Adipocyte (in vitro differentiated cells): ENCODE results near the gene TERT.

ENCODE experiments used
- DNase-seq: peaks from one replicate; pipeline ENCODE4 v3.0.0-alpha.2; 2015; ENCODE audit warnings: low read depth
- H3K27me3 ChIP-seq: replicated peaks from 2 replicates; pipeline ENCODE4 v1.7.0; 2013; ENCODE audit warnings: mild to moderate bottlenecking, low read length, moderate library complexity; ENCODE audit not compliant: control insufficient read depth, insufficient read depth
- H3K36me3 ChIP-seq: 2 replicates; pipeline ENCODE4 v1.7.0; 2013; ENCODE audit warnings: low read length, mild to moderate bottlenecking, moderate library complexity; ENCODE audit not compliant: control insufficient read depth, insufficient read depth, severe bottlenecking
- H3K4me1 ChIP-seq: 2 replicates; pipeline ENCODE4 v1.7.0; 2013; ENCODE audit warnings: mild to moderate bottlenecking, low read length, moderate library complexity; ENCODE audit not compliant: control insufficient read depth, insufficient read depth
- H3K4me3 ChIP-seq: 2 replicates; pipeline ENCODE4 v1.7.0; 2013; ENCODE audit warnings: mild to moderate bottlenecking, low read length, moderate library complexity
- H3K9ac ChIP-seq: 2 replicates; pipeline ENCODE4 v1.7.0; 2013; ENCODE audit warnings: mild to moderate bottlenecking, low read length, moderate library complexity
- H3K9me3 ChIP-seq: 2 replicates; pipeline ENCODE4 v1.7.0; 2013; ENCODE audit warnings: mild to moderate bottlenecking, low read length, moderate library complexity; ENCODE audit not compliant: control insufficient read depth

Gene TERT

GRCh38 chr5:1322955-1323802 lies 28.3 kb upstream of the TERT start:
- no peak overlapping the region for H3K9ac ChIP-seq
- H3K4me1 ChIP-seq = peaks cover 13% of the 10 kb centered on the region
- H3K27me3 ChIP-seq = no peaks in the 10 kb centered on the region
- H3K9me3 ChIP-seq = peaks cover 1% of the 10 kb centered on the region
- peaks cover 68% of the 10 kb centered on the region for H3K36me3 ChIP-seq
- DNase-seq = no peak
- H3K4me3 ChIP-seq = no peak overlapping the region

- Histone ChIP-seq H3K9ac (no peak overlapping the region), H3K36me3 (peaks cover 78% of the 10 kb centered on the region), H3K4me1 (peaks cover 12% of the 10 kb centered on the region), H3K4me3 (no peak overlapping the region), H3K27me3 (no peaks in the 10 kb centered on the region), H3K9me3 (no peaks in the 10 kb centered on the region)
- no peak for DNase-seq
Observed at GRCh38 chr5:1322036-1322900, 27.4 kb upstream of the TERT start.

GRCh38 chr5:1321576-1321975 lies 26.7 kb upstream of the TERT start:
- H3K9ac ChIP-seq = no peak overlapping the region
- no peaks in the 10 kb centered on the region for H3K9me3 ChIP-seq
- H3K36me3 ChIP-seq = peaks cover 78% of the 10 kb centered on the region
- peaks cover 10% of the 10 kb centered on the region for H3K4me1 ChIP-seq
- no peak overlapping the region for H3K4me3 ChIP-seq
- no peak for DNase-seq
- H3K27me3 ChIP-seq = no peaks in the 10 kb centered on the region

DNA sequence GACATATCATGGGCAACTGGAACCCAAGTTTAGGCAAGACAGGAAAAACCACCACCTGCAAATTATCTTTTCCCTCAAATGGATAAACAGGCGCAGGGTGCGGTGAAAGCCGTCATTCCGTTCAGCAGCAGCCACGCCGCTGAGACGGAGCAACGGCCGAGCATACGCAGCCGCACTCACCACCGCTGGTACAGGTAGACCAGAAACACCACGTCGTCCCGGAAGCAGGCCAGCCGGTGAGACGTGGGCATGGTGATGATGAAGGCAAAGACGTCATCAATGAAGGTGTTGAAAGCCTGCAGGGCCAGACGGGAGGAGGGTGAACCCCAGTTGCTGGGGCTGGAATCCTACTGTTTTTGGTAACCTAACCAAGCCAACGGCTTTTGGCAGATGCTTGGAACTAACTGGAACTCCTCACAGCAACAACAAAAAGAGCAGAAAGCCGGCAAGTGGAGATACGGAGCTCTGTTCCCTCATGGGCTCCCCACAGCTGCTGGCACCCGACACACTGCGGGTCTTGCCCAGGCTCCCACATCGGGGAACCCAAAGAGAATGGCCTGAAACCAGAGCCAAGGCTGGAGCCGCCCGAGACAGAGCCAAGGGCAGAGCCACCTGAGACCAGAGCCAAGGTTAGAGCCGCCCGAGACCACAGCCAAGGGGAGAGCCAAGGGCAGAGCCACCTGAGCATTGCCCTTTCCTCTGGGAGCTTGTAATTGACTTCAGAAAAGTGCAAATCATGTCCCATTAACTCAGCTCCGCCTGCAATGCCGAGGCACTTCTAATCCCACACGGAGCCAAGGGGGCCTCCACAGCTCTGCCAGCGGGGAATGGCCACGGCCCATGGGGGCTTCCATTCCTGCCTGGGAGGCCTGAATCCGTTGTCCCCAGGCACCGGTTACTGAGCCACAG lies 25.8 kb upstream of the TERT start:
- H3K9ac ChIP-seq = no peak overlapping the region
- H3K4me3 ChIP-seq = no peak overlapping the region
- no peaks in the 10 kb centered on the region for H3K9me3 ChIP-seq
- DNase-seq = no peak
- peaks cover 78% of the 10 kb centered on the region for H3K36me3 ChIP-seq
- H3K27me3 ChIP-seq = no peaks in the 10 kb centered on the region
- peaks cover 5% of the 10 kb centered on the region for H3K4me1 ChIP-seq

GRCh38 chr5:1319436-1320256 lies 24.8 kb upstream of the TERT start:
- H3K9ac ChIP-seq = no peak overlapping the region

GRCh38 chr5:1318659-1319251 lies 23.9 kb upstream of the TERT start:
- no peak overlapping the region for H3K9ac ChIP-seq
- H3K9me3 ChIP-seq = no peaks in the 10 kb centered on the region
- peaks cover 3% of the 10 kb centered on the region for H3K4me1 ChIP-seq
- H3K36me3 ChIP-seq = peaks cover 59% of the 10 kb centered on the region
- no peaks in the 10 kb centered on the region for H3K27me3 ChIP-seq
- no peak overlapping the region for H3K4me3 ChIP-seq
- DNase-seq = no peak

More at GRCh38 chr5:1319436-1320256, 24.8 kb upstream of the TERT start:
- Histone ChIP-seq H3K36me3 (peaks cover 67% of the 10 kb centered on the region), H3K27me3 (no peaks in the 10 kb centered on the region), H3K9me3 (no peaks in the 10 kb centered on the region), H3K4me1 (peaks cover 3% of the 10 kb centered on the region), H3K4me3 (no peak overlapping the region)
- DNase-seq = no peak

DNA sequence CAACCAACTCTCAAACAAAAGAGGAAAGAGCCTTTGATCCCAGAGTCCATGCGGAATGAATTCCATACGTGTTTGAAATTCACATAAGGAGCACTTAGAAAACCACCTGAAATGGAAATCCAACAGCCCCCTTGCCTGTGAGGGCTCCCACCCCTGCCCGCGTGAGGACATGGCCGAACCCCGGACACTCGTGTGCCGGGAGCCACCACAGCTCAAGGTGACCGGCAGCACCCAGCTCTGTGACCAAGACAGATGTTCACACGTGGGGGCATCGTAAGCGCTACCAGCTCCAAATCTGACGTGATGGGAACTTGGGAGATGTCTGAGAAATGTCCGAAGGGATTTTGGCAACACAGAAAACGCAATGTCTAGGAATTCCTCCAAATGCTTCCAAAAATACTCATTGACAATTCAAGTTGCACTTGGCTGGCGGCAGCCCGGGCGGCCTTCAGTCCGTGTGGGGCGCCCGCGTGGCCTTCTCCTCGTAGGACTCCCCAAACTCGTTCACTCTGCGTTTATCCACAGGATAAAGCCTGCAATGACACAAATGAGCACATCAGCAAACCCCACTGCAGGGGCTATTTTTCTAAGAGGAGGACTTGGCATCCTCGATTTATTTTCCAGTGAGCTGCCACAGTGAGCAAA lies 23.2 kb upstream of the TERT start:
- Histone ChIP-seq H3K4me1 (peaks cover 3% of the 10 kb centered on the region), H3K9ac (no peak overlapping the region), H3K36me3 (peaks cover 54% of the 10 kb centered on the region), H3K4me3 (no peak overlapping the region), H3K9me3 (no peaks in the 10 kb centered on the region), H3K27me3 (no peaks in the 10 kb centered on the region)
- no peak for DNase-seq

DNA sequence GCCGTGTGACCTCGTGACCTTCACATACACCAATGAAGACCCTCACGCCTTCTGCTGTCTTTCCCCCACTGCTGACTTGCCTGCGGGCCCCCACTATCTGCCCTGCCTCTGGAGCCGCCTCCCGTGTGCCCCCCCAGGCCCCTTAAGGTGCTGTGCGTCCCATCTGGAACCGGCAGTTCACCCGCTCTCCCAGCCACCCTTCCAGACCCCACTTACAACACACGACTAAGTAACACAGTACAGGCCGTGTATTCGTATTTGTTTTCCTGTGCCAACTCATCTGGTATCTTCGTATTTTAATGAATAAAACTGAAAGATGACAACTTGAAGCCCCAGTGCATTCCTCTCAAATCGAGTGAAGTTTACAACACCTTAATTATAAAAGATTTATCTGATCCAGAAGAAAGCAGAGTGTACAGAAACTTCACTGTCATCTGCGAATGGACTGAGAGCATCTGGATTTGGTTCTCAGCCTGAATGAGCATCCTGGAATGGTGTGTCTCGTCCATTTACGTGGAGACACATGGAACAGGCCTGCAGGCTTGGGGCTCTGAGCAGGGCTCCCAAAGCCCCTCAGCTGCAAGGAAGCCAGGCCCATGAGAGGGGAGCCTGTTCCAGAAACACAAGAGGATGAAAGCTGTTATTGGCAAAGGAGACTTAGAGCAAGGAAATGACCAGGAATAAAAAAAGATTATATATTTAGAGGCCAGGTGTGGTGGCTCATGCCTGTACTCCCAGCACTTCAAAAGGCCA lies 21.9 kb upstream of the TERT start:
- Histone ChIP-seq H3K4me3 (no peak overlapping the region), H3K27me3 (peaks cover 6% of the 10 kb centered on the region), H3K4me1 (peaks cover 3% of the 10 kb centered on the region), H3K9me3 (no peaks in the 10 kb centered on the region), H3K9ac (no peak overlapping the region), H3K36me3 (peaks cover 45% of the 10 kb centered on the region)
- no peak for DNase-seq

DNA sequence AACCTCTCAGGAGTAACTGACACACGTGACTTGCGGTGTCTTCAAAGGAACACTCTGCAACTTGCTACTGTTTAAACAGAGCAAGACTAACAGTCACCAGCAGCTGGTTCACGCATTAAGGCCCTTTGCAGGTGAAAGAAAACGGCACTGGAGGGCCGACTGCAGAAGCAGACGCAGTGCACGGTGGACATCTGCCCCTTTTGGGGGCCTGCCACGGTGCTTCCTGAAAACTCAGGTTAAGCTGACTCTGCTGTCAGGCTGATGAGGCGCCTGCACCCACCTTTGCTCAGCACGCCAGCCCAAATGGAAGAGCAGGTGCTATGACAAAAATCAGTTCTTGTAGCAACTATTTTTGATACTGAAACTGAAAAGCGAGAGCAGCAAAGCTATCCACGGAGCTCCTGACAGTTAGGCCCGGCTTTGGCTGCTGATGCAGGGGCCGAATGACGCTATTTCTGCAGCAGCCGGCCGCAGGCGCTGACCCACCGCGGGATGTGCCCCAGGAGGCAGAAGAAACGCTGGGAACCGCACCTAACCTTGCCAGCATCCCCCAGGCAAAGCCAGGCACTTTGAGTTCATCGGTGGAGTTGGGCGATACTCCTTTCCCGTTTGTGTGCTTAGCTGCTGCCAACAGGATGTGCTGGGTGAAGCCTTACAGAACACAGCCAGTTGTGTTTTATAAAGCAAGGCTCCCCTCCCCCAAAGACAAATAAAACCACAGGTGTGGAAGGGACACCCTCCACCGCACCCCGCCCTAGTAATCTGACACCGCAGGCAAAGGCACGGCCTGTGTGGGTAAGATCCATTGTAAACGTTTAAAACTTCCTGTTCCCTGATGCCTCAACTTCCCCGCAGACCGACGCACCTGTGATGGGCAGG lies 21.1 kb upstream of the TERT start:
- Histone ChIP-seq H3K9ac (no peak overlapping the region), H3K27me3 (peaks cover 6% of the 10 kb centered on the region), H3K4me1 (peaks cover 3% of the 10 kb centered on the region), H3K36me3 (peaks cover 37% of the 10 kb centered on the region), H3K4me3 (no peak overlapping the region), H3K9me3 (peaks cover 5% of the 10 kb centered on the region)
- no peak for DNase-seq
